Activated T-cell treated with anti-CD3 and anti-CD28 coated beads, Interleukin-2, amount 50 U/mL, for 24 hours (primary cell): Measurements from ENCODE around the gene GCK.

ENCODE experiments used
- DNase-seq: peaks from one replicate; pipeline ENCODE4 v3.0.0-alpha.2; 2020
- H3K27ac Mint-ChIP-seq: 2 replicates; pipeline ENCODE4 v1.8.0; 2020; ENCODE audit warnings: mild to moderate bottlenecking, mixed read lengths
- H3K27me3 Mint-ChIP-seq: 2 replicates; pipeline ENCODE4 v1.8.0; 2020; ENCODE audit warnings: mixed read lengths
- H3K36me3 Mint-ChIP-seq: 2 replicates; pipeline ENCODE4 v1.8.0; 2020; ENCODE audit warnings: low read depth, mixed read lengths
- H3K4me1 Mint-ChIP-seq: 2 replicates; pipeline ENCODE4 v1.8.0; 2020; ENCODE audit warnings: low read depth, mixed read lengths
- H3K4me3 Mint-ChIP-seq: 2 replicates; pipeline ENCODE4 v1.8.0; 2020; ENCODE audit warnings: mild to moderate bottlenecking, moderate library complexity, mixed read lengths
- H3K9me3 Mint-ChIP-seq: 2 replicates; pipeline ENCODE4 v1.8.0; 2020; ENCODE audit warnings: mixed read lengths

GCK gene

GRCh38 chr7:44152971-44153947 is 36.0 kb downstream of the GCK start:
- Mint-ChIP-seq H3K9me3 (no peaks in the 10 kb centered on the region), H3K36me3 (no peaks in the 10 kb centered on the region), H3K27ac (no peak overlapping the region), H3K4me1 (no peaks in the 10 kb centered on the region), H3K4me3 (no peak overlapping the region), H3K27me3 (no peaks in the 10 kb centered on the region)
- DNase-seq, result no peak

- H3K4me1 Mint-ChIP-seq, result no peaks in the 10 kb centered on the region
Measured at GRCh38 chr7:44151956-44152355, 37.3 kb downstream of the GCK start.

GRCh38 chr7:44150966-44151941 is 38.0 kb downstream of the GCK start:
- DNase-seq, result no peak
- no peaks in the 10 kb centered on the region for H3K36me3 Mint-ChIP-seq
- no peak overlapping the region for H3K4me3 Mint-ChIP-seq
- H3K9me3 Mint-ChIP-seq, result no peaks in the 10 kb centered on the region
- no peaks in the 10 kb centered on the region for H3K4me1 Mint-ChIP-seq
- no peak overlapping the region for H3K27ac Mint-ChIP-seq
- no peaks in the 10 kb centered on the region for H3K27me3 Mint-ChIP-seq

More at GRCh38 chr7:44151956-44152355, 37.3 kb downstream of the GCK start:
- H3K27ac Mint-ChIP-seq, result no peak overlapping the region
- no peaks in the 10 kb centered on the region for H3K9me3 Mint-ChIP-seq
- no peaks in the 10 kb centered on the region for H3K36me3 Mint-ChIP-seq
- H3K4me3 Mint-ChIP-seq, result no peak overlapping the region
- no peak for DNase-seq
- H3K27me3 Mint-ChIP-seq, result no peaks in the 10 kb centered on the region

- H3K9me3 Mint-ChIP-seq, result no peaks in the 10 kb centered on the region
- peaks cover under 1% of the 10 kb centered on the region for H3K27me3 Mint-ChIP-seq
- peaks cover 5% of the 10 kb centered on the region for H3K4me1 Mint-ChIP-seq
- H3K4me3 Mint-ChIP-seq, result no peak overlapping the region
- DNase-seq, result no peak
- H3K27ac Mint-ChIP-seq, result no peak overlapping the region
- no peaks in the 10 kb centered on the region for H3K36me3 Mint-ChIP-seq
Measured at GRCh38 chr7:44150466-44150832, 38.8 kb downstream of the GCK start.

GRCh38 chr7:44149571-44150465 is 39.4 kb downstream of the GCK start:
- H3K36me3 Mint-ChIP-seq, result no peaks in the 10 kb centered on the region
- no peak overlapping the region for H3K27ac Mint-ChIP-seq
- H3K9me3 Mint-ChIP-seq, result no peaks in the 10 kb centered on the region
- DNase-seq, result no peak
- peaks cover 10% of the 10 kb centered on the region for H3K4me1 Mint-ChIP-seq
- H3K4me3 Mint-ChIP-seq, result no peak overlapping the region
- H3K27me3 Mint-ChIP-seq, result peaks cover 6% of the 10 kb centered on the region

- peaks cover 10% of the 10 kb centered on the region for H3K4me1 Mint-ChIP-seq
- no peak for DNase-seq
- H3K36me3 Mint-ChIP-seq, result no peaks in the 10 kb centered on the region
- H3K4me3 Mint-ChIP-seq, result no peak overlapping the region
- no peak overlapping the region for H3K27ac Mint-ChIP-seq
- H3K9me3 Mint-ChIP-seq, result no peaks in the 10 kb centered on the region
- peaks cover 6% of the 10 kb centered on the region for H3K27me3 Mint-ChIP-seq
Measured at GRCh38 chr7:44148961-44149536, 40.2 kb downstream of the GCK start.

GRCh38 chr7:44148166-44148565 is 41.1 kb downstream of the GCK start:
- Mint-ChIP-seq H3K36me3 (no peaks in the 10 kb centered on the region), H3K4me1 (peaks cover 10% of the 10 kb centered on the region)
- no peak for DNase-seq

GRCh38 chr7:44147026-44147991 is 41.9 kb downstream of the GCK start:
- no peaks in the 10 kb centered on the region for H3K36me3 Mint-ChIP-seq
- DNase-seq, result peak; percentile 17
- H3K4me3 Mint-ChIP-seq, result no peak overlapping the region
- no peak overlapping the region for H3K27ac Mint-ChIP-seq
- no peaks in the 10 kb centered on the region for H3K9me3 Mint-ChIP-seq
- H3K27me3 Mint-ChIP-seq, result peaks cover 6% of the 10 kb centered on the region
- peaks cover 10% of the 10 kb centered on the region for H3K4me1 Mint-ChIP-seq

More at GRCh38 chr7:44148166-44148565, 41.1 kb downstream of the GCK start:
- Mint-ChIP-seq H3K27me3 (peaks cover 6% of the 10 kb centered on the region), H3K9me3 (no peaks in the 10 kb centered on the region), H3K27ac (no peak overlapping the region), H3K4me3 (no peak overlapping the region)

GRCh38 chr7:44145969-44146911 is 43.0 kb downstream of the GCK start:
- Mint-ChIP-seq H3K27ac (no peak overlapping the region), H3K36me3 (no peaks in the 10 kb centered on the region), H3K4me1 (peaks cover 10% of the 10 kb centered on the region), H3K4me3 (peak overlapping the region; percentile 68), H3K9me3 (no peaks in the 10 kb centered on the region), H3K27me3 (peaks cover 6% of the 10 kb centered on the region)
- DNase-seq, result peak; percentile 83

- Mint-ChIP-seq H3K4me1 (peaks cover 10% of the 10 kb centered on the region), H3K4me3 (peak overlapping the region; percentile 68), H3K36me3 (no peaks in the 10 kb centered on the region), H3K27ac (peak overlapping the region; percentile 61), H3K9me3 (no peaks in the 10 kb centered on the region), H3K27me3 (peaks cover 6% of the 10 kb centered on the region)
- DNase-seq, result peak; percentile 77
Measured at GRCh38 chr7:44145479-44145968, 43.7 kb downstream of the GCK start.

- peaks cover 10% of the 10 kb centered on the region for H3K4me1 Mint-ChIP-seq
- H3K27me3 Mint-ChIP-seq, result peaks cover 6% of the 10 kb centered on the region
- no peaks in the 10 kb centered on the region for H3K9me3 Mint-ChIP-seq
- no peaks in the 10 kb centered on the region for H3K36me3 Mint-ChIP-seq
- DNase-seq, result no peak
- peak overlapping the region; percentile 68 for H3K4me3 Mint-ChIP-seq
- H3K27ac Mint-ChIP-seq, result no peak overlapping the region
Measured at GRCh38 chr7:44144968-44145478, 44.2 kb downstream of the GCK start.
